GM21576 (cell line): ENCODE measurements around the gene TRRAP.

Source experiments
- ATAC-seq: cut with Tn5 transposase; IDR thresholded peaks from one replicate; pipeline ENCODE4 v1.9.1; 2021; ENCODE audit warnings: mild to moderate bottlenecking, moderate library complexity; ENCODE audit not compliant: unreplicated experiment

TRRAP gene

GRCh38 chr7:99002148-99002826, 124.0 kb downstream of the TRRAP start:
- ATAC-seq = no peak

GRCh38 chr7:99002827-99003212, 124.5 kb downstream of the TRRAP start:
- no peak for ATAC-seq

- no peak for ATAC-seq
Measured at GRCh38 chr7:99003419-99003818, 125.1 kb downstream of the TRRAP start.

- ATAC-seq = no peak
Measured at GRCh38 chr7:99004216-99004615, 125.9 kb downstream of the TRRAP start.

- ATAC-seq = no peak
Measured at GRCh38 chr7:99004781-99005500, 126.6 kb downstream of the TRRAP start.

GRCh38 chr7:99005776-99006175, 127.4 kb downstream of the TRRAP start:
- ATAC-seq = no peak

- ATAC-seq = no peak
Measured at GRCh38 chr7:99006739-99007424, 128.6 kb downstream of the TRRAP start.

- no peak for ATAC-seq
Measured at GRCh38 chr7:99008181-99008631, 129.9 kb downstream of the TRRAP start.

GRCh38 chr7:99008921-99009530, 130.7 kb downstream of the TRRAP start:
- ATAC-seq = no peak

GRCh38 chr7:99010281-99010680, 131.9 kb downstream of the TRRAP start:
- no peak for ATAC-seq

- no peak for ATAC-seq
Measured at GRCh38 chr7:99011341-99011705, 133.0 kb downstream of the TRRAP start.

- no peak for ATAC-seq
Measured at GRCh38 chr7:99011706-99012404, 133.5 kb downstream of the TRRAP start.

- ATAC-seq = no peak
Measured at GRCh38 chr7:99012722-99013121, 134.4 kb downstream of the TRRAP start.

GRCh38 chr7:99013266-99014112, 135.2 kb downstream of the TRRAP start:
- no peak for ATAC-seq

- no peak for ATAC-seq
Measured at GRCh38 chr7:99014113-99014985, 136.0 kb downstream of the TRRAP start.

GRCh38 chr7:99016196-99016595, 137.9 kb downstream of the TRRAP start:
- no peak for ATAC-seq

GRCh38 chr7:99019523-99020412, 141.4 kb downstream of the TRRAP start:
- ATAC-seq = no peak

GRCh38 chr7:99020413-99020715, 142.0 kb downstream of the TRRAP start:
- no peak for ATAC-seq
